GM12878 (cell line): ENCODE data around the gene ACSF3. TPM values are rescaled to one million over a fixed set of nuclear protein-coding genes. Genes with fewer than 3 reads are reported as not detected.

Experiments used
- ATAC-seq: fragments of 200-7000 bp; cut with Tn5 transposase; 3 replicates; pipeline ENCODE4 v1.9.1; 2020; ENCODE audit warnings: mild to moderate bottlenecking, moderate library complexity
- BruUV-seq: library from RNA; stranded (reverse); fragments of 400-500 nt; replicated peaks from 2 replicates; lab custom pipeline; 2021; lab: Mats Ljungman, UMichigan
- CTCF ChIA-PET: fragments of 300-600 bp; sonication (Branson Sonifier 250); formaldehyde crosslinking; extraction: SDS; loops from one replicate; lab custom pipeline; 2021; ENCODE audit warnings: inconsistent platforms; lab: Yijun Ruan, JAX
- POLR2A ChIA-PET: fragments of 350-600 bp; formaldehyde crosslinking; extraction: SDS; loops from one replicate; lab custom pipeline; 2021; ENCODE audit warnings: inconsistent platforms; lab: Charles Lee
- RAD21 ChIA-PET: fragments of 300-600 bp; sonication (Branson Sonifier 250); formaldehyde crosslinking; loops from one replicate; lab custom pipeline; 2023; ENCODE audit warnings: antibody characterized with exemption; ENCODE audit not compliant: unreplicated experiment; lab: Charles Lee
- SMC1A ChIA-PET: fragments of 300-600 bp; sonication (Branson Sonifier 250); formaldehyde crosslinking; loops from one replicate; lab custom pipeline; 2023; ENCODE audit not compliant: unreplicated experiment, uncharacterized antibody; lab: Charles Lee
- DNase-seq: peaks from one replicate; pipeline ENCODE4 v3.0.0-alpha.2; 2011; ENCODE audit warnings: low read depth, low spot score
- FAIRE-seq: peaks from 3 replicates; lab custom pipeline; 2011; peaks lifted over from hg19 to GRCh38; lab: Jason Lieb, UNC
- H2AFZ ChIP-seq: 2 replicates; pipeline ENCODE4 v1.6.0; 2011; ENCODE audit warnings: low read depth, low read length, control low read depth; ENCODE audit not compliant: control insufficient read depth
- H3K27ac ChIP-seq: 2 replicates; pipeline ENCODE4 v1.5.1; 2011; ENCODE audit warnings: control low read depth; ENCODE audit not compliant: control insufficient read depth, insufficient read depth
- H3K27me3 ChIP-seq, 2 experiments: replicated peaks in 1 of 2; 2 replicates each; pipeline versions ENCODE4 v1.6.0 to v1.6.1; 2011; ENCODE audit warnings: low read length in 1 of 2; ENCODE audit not compliant: control insufficient read depth in 2 of 2, insufficient read depth in 2 of 2
- H3K36me3 ChIP-seq, 2 experiments: 2 replicates each; pipeline ENCODE4 v1.5.1; 2011; ENCODE audit warnings: low read length in 1 of 2; ENCODE audit not compliant: control insufficient read depth in 2 of 2, insufficient read depth in 2 of 2
- H3K4me1 ChIP-seq: 2 replicates; pipeline ENCODE4 v1.6.1; 2011; ENCODE audit warnings: mild to moderate bottlenecking, low read length, moderate library complexity, mixed read lengths; ENCODE audit not compliant: control insufficient read depth, insufficient read depth
- H3K4me2 ChIP-seq: 2 replicates; pipeline ENCODE4 v1.6.0; 2011; ENCODE audit warnings: control low read depth; ENCODE audit not compliant: control insufficient read depth, insufficient read depth
- H3K4me3 ChIP-seq: fragments of 200-600 bp; sonication (generic); 2 replicates; pipeline ENCODE4 v1.5.1; 2016
- H3K79me2 ChIP-seq: 2 replicates; pipeline ENCODE4 v1.6.0; 2011; ENCODE audit warnings: low read length; ENCODE audit not compliant: control insufficient read depth, insufficient read depth
- H3K9ac ChIP-seq: 2 replicates; pipeline ENCODE4 v1.8.0; 2011; ENCODE audit warnings: low read length, control low read depth, mixed read lengths; ENCODE audit not compliant: control insufficient read depth, insufficient read depth
- H3K9me3 ChIP-seq: replicated peaks from 3 replicates; pipeline ENCODE4 v1.5.1; 2011; ENCODE audit warnings: mild to moderate bottlenecking, low read length; ENCODE audit not compliant: control insufficient read depth, insufficient read depth
- H4K20me1 ChIP-seq: 2 replicates; pipeline ENCODE4 v1.6.0; 2011; ENCODE audit not compliant: control insufficient read depth, insufficient read depth
- BCL3 ChIP-seq: IDR thresholded peaks from 2 replicates; pipeline ENCODE4 v1.6.1; 2011; ENCODE audit warnings: borderline replicate concordance, low read depth, mild to moderate bottlenecking, moderate library complexity, low read length; ENCODE audit not compliant: insufficient read depth, poor library complexity, severe bottlenecking
- ETV6 ChIP-seq, 2 experiments: fragments of 450-650 bp in 1 of 2; IDR thresholded peaks in 1 of 2; conservative IDR thresholded peaks in 1 of 2; 2 replicates each; pipeline ENCODE4 v1.6.1; 2014; ENCODE audit warnings: antibody characterized with exemption in 1 of 2, borderline replicate concordance in 1 of 2, low read depth in 1 of 2, mild to moderate bottlenecking in 1 of 2, moderate library complexity in 1 of 2
- KLF5 ChIP-seq: fragments of 450-650 bp; IDR thresholded peaks from 2 replicates; pipeline ENCODE4 v1.6.1; 2014; ENCODE audit warnings: mild to moderate bottlenecking; ENCODE audit not compliant: partially characterized antibody
- MXI1 ChIP-seq: fragments of 150-350 bp; IDR thresholded peaks from 2 replicates; pipeline ENCODE4 v1.6.1; 2011; ENCODE audit warnings: low read depth, mild to moderate bottlenecking, inconsistent platforms, low read length, improper control_type of control experiment
- WGBS: methylation state at CpG from one replicate; pipeline ENCODE4 v1.1.6; 2016; ENCODE audit warnings: low lambda C conversion rate; ENCODE audit not compliant: insufficient replicate concordance, insufficient coverage; ENCODE audit errors: missing lambda C conversion rate; 5-methylcytosine and 5-hydroxymethylcytosine counted together
- in situ Hi-C: fragments of 300-500 bp; cut with MboI; formaldehyde crosslinking; loops from 9 replicates; pipeline ENCODE4 v1.14.3; 2018; ENCODE audit warnings: mixed read lengths
- intact Hi-C: fragments of 100-400 bp; cut with micrococcal nuclease; formaldehyde crosslinking; loops from one replicate; pipeline ENCODE4 v1.14.2; 2022; ENCODE audit not compliant: unreplicated experiment
- polyA plus RNA-seq, 11 experiments: library from polyadenylated mRNA; depleted of rRNA in 4 of 11; unstranded in 6 of 11; stranded (reverse) in 5 of 11; fragments of >200 nt; fragmentation: Nextera tagmentation in 4 of 11; fragmentation: Illumina TruSeq in 1 of 11; extraction: Ambion mirVana in 4 of 11; extraction: Trizol in 1 of 11; gene quantifications; 1 replicate in 1 of 11; 2 replicates in 10 of 11; pipeline versions ENCODE4 v1.2.1 to v1.2.3, GENCODE V29; 2011 to 2016; ENCODE audit warnings: inconsistent platforms in 2 of 11, missing spikeins in 2 of 11, low read depth in 1 of 11
- total RNA-seq, 4 experiments: library from RNA; depleted of rRNA in 3 of 4; stranded (reverse); fragments of >200 nt in 3 of 4; fragmentation: Illumina TruSeq in 1 of 4; extraction: Trizol in 1 of 4; gene quantifications; 2 replicates each; pipeline versions ENCODE4 v1.2.1 to v1.2.3, GENCODE V29; 2013 to 2021

ACSF3 gene
- total and polyA plus RNA-seq, 10 of the 15 experiments (the other 5 are each of a cell fraction or from before 2014, with no cell fraction given) = 1.0 to 44.4 (median 25.8) TPM

- Histone ChIP-seq H3K36me3 (no peaks in the 10 kb centered on the region), H4K20me1 (no peaks in the 10 kb centered on the region), H3K4me3 (no peak overlapping the region), H3K79me2 (no peaks in the 10 kb centered on the region), H3K9ac (no peak overlapping the region)
- WGBS = 69% methylated on average over 38 of the region's 44 CpGs
- in situ Hi-C loops = no loop called here
- DNase-seq = no peak
- TF ChIP-seq BCL3 = peak; percentile 18
- no peak for TF ChIP-seq ETV6 (conservative IDR thresholded peaks at IDR 0.05 in 1 of 2, IDR thresholded peaks at IDR 0.05 in 1 of 2; ENCODE audit: borderline replicate concordance in 1 of 2, low read depth in 1 of 2)
- no peak for TF ChIP-seq MXI1
- no peak for TF ChIP-seq KLF5
- TF ChIP-seq, all 136 proteins: peak for 1
- no peak for ATAC-seq
- Histone ChIP-seq H3K27me3 (no peaks in the 10 kb centered on the region), H3K4me2 (no peak overlapping the region), H3K9me3 (no peaks in the 10 kb centered on the region), H3K4me1 (no peaks in the 10 kb centered on the region), H2AFZ (no peak overlapping the region), H3K27ac (no peak overlapping the region)
- SMC1A ChIA-PET = no interaction called here
- POLR2A ChIA-PET = no interaction called here
- RAD21 ChIA-PET = no interaction called here
- no peak for FAIRE-seq
- no TSS peak for BruUV-seq
- intact Hi-C loops = no loop called here
- CTCF ChIA-PET = no interaction called here
Measured at GRCh38 chr16:89191033-89191900, 97.6 kb downstream of the ACSF3 start.
